ENCODE measurements around the gene NQO2.

NQO2 gene, protein sequence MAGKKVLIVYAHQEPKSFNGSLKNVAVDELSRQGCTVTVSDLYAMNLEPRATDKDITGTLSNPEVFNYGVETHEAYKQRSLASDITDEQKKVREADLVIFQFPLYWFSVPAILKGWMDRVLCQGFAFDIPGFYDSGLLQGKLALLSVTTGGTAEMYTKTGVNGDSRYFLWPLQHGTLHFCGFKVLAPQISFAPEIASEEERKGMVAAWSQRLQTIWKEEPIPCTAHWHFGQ

DNA sequence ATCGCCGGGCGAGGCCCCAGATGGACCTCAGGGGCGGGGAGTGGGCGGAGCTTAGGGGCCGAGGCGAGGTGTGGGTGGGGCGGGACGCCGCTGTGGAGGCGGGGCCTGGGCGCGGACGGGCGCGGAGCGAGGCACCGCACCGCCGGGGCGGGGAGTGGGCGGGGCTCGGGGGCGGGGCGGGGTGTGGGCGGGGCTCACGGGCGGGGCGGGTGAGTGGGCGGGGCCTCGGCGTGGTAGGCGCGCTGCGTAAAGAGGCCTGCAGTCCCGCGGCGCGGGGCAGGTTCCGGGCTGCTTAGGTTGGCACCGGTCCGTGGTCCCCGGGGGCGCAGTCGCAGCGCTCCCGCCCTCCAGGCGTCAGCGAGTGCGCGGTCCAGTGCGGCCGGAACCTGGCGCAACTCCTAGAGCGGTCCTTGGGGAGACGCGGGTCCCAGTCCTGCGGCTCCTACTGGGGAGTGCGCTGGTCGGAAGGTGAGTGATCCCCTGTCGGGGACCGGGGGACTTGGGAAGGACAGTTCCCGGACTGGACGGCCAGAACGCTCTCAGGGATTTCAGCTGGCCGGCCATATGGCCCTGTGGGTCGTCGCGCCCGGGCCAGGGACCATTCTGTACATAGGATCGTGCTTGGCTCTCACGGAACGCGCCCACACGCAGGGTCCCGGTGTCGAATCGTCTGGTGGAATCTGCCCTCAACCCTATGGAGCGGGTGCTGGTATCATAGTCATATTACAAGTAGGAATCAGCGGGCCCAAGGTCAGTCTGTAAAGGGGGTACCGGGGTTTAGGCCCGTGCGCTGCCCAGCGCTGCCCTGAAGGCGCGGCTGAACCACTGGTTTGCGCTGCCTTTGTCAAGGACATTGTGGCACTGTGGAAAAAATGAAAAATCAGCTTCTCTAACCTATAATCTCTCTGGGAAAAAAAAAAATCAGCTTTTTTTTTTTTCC, at the start of gene NQO2:
NQO2 (plus strand) TSS at position 277 of the 940 bp plus-strand sequence. CDS start 6,659 bp downstream, outside the sequence.
- FAIRE-seq: no peak
- peak; percentile 68 for DNase-seq (ENCODE audit: low spot score)

DNA sequence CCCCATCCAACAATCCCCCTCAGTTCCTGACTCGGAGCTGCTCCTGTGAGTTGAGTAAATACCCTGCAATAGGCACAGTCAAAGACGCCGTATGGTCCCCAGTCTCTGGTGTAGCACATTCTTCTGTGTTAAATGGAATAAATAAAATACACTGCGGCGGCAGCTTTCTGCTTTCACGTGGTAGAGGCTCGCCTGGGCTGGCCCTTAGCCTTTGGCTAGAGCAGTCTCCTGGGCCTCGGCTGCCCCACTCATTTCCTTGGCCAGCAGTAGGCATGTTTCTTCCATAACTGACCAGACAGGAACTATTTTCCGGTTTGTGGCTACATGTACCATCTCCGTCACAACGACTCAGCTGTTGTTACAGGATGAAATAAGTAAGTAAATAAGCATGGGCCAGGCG, 49.0 kb upstream of the NQO2 start:
- FAIRE-seq: no peak
- DNase-seq (ENCODE audit: low spot score): no peak

DNA sequence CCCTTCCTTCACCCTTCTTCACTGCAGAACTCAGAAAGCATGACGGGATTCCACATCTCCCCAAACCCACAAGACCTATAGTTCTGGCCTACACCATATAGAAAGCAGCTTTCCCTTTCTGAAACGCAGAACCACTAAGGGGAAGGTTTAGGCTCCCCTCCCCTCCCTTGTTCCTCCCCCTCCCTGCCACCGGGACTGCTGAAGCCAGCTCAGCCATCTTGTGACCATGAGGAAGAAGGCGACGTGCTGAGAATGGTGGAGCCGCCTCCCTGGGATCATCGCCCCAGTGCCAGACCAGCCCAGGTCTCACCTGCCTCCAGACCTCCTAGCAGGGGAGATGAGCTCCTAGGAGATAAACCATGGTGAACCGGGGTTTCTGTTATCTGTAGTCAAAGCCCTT, 48.0 kb upstream of the NQO2 start:
- no peak for DNase-seq (ENCODE audit: low spot score)
- no peak for FAIRE-seq

DNA sequence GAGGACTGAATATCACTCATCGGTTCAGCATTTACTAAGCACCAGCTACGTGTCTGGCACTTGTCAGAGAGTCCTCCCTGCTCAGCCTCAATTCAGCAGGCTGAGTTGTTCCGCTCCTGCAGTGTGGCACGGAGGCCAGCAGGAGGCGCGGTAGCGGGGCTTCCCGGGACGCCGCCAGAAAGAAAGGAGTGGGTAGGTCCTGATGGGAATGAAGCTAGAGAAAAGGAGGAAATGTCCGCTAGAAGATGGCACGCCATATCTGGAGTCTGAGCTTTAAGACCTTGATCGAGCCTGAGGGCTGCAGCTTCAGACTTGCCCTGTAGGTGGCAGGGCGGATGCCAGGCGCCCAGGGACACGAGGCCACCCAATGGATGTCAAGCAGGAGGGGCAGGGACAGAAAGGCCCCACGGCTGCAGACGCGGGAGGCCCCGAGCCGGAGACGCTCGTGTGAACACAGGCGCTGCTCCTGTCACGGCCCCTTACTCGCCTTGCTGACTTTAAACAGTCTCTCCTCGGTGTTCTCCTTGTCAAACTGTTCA, 47.1 kb upstream of the NQO2 start:
- FAIRE-seq (no peak), DNase-seq (ENCODE audit: low spot score) (peak; percentile 80)

DNA sequence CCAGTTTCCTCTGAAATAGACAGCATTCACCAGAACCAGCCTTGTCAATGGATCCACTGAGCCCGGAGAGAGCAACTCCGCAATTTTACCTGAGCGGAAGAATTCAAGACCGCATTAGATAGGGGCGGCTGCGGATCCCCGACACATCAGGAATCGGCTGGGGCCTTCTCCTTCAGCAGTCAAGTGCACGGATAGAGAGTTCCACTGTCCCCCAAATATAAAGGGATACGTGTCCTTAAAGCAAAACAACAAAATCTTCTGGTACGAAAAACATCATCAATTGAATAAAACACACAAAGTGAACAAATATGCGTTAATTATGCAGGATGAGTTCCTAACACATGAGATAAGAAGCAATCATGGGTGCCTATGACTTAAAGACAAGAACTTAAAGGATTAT, 46.6 kb upstream of the NQO2 start:
- FAIRE-seq (no peak), DNase-seq (ENCODE audit: low spot score) (no peak)

DNA sequence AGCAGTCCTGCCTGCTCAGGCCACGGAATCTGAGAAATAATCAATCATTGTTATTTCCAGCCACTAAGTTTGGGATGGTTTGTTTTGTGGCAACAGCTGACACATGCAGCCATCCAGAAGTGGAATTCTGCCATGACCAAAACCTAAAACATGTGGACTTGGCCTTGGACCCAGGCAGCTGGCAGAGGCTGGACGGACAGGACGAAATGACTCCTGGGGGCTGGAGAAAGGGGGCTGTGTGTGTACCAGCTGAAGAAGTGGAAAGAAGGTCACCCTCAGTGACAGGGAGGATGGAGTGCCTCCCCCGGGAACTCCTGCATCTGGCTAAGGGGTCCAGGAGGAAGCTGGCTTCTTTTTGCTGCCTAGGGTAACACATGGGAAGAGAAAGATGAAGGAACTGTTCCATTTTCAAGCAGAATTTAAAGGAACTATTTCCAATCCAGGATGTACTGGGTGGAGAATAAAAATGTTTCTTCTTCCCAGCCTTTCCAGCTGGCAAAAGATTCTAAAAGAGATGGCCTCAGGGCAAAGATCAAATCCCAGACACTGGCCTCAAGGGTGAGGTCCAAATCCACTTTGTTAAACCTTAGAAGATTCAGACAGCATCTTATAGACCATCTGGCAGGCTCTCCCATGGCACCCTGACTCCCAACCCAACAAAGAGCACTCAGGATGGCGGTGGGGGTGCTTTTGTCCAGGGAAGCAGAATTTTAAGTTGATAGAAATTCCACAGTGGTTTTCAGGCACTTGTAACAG, 42.6 kb upstream of the NQO2 start:
- DNase-seq (ENCODE audit: low spot score) (no peak), FAIRE-seq (no peak)

DNA sequence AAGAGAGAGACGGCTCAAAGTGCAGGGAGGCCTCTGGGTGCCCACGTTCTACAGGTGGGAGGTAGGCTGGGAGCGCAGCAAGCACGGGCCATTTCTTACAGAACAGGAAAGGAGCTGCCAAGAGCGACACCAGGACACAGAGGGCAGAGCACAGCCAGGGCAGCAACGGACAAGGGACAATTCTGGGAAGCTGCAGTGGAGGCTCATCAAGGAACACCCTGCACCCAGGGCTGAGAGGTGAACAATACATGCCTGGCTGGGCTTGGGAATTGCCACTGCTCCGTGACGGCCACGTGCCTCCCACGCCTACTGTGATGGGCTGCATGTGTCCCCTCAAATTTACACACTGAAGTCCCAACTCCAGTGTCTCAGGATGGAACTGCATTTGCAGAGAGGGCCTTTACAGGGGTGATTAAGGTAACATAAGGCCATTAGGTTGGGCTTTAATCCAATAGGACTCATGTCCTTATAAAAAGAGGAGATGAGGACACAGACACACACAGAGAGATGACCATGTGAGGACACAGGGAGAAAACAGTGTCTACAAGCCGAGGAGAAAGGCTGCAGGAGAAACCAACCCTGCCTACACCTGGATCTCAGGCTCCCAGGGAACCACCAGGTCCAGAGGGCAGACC, 41.9 kb upstream of the NQO2 start:
- no peak for FAIRE-seq
- no peak for DNase-seq (ENCODE audit: low spot score)

DNA sequence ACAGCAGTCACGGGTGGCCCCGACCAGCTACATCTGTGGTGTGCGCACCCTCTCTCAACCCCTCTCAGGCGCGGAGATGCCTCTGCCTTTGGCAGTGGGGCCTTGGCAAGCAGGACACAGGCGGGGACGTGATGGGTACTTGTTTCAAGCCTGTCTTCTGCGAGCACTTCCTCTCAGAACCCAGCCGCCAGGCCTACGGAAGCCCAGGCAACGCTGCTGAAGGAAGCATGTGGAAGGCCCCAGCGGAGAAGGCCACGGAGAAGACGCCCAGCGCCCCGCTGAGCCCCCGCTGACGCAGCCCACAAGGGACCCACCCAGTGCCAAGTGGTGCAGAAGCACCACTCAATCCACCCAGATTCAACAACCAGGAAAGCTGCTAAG, 41.4 kb upstream of the NQO2 start:
- no peak for FAIRE-seq
- no peak for DNase-seq (ENCODE audit: low spot score)

DNA sequence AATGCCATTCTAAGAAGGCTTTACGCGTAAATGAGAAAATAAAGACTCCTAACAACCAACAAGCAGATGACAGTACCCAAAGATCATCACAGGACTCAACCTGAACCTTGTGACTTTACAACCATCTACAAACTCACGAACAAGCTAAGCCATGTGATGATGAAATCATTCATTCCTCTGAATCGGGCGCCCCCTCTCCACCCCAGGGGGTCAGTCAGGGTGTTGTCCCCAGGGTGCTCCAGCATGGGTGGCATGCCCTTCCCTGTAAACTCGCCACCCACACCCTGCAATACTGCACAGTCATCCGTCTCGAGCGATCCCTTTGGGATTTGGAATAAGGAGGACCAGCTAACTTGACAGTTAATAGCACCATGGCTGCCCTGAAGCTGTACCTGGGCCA, 40.9 kb upstream of the NQO2 start:
- FAIRE-seq: no peak
- no peak for DNase-seq (ENCODE audit: low spot score)

DNA sequence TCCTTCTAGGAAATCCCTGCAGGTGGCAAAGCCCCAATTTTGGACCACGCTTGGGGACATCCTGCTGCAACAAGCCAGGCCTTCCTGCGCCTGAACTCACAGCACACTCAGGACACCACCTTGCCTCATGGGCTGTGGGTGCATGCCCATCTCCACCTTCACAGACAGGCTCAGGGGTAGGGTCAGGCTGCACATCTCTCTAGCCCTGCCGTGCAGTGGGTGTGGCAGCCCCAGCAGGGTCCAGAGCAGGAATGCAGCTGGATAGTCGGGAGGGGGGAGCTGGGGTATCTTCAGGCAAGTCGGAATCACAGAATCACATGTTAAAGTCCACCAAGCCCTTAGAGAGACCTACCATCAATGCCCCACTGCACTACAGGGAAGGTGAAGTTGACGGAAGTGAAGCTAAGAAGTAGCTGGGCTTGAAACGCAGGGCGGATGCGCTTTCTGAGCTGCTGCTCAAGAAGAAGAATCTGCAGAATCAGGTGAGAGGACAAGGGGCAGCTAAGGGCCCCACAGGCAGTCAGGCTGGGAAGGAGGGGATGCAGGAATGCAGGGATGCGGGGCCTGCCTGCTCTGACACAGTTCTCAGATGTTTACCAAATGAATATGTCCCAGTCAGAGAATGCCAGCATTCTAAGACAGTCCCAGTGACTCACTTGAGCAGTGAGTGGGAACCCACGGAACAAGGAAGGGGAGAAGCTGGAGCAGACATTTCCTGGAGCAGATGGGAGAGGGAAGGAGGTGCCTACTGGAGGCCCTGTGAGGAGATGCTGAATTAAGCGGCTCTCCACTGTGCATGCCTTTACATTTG, 39.6 kb upstream of the NQO2 start:
- FAIRE-seq (peak; percentile 57), DNase-seq (ENCODE audit: low spot score) (peak; percentile 71)

DNA sequence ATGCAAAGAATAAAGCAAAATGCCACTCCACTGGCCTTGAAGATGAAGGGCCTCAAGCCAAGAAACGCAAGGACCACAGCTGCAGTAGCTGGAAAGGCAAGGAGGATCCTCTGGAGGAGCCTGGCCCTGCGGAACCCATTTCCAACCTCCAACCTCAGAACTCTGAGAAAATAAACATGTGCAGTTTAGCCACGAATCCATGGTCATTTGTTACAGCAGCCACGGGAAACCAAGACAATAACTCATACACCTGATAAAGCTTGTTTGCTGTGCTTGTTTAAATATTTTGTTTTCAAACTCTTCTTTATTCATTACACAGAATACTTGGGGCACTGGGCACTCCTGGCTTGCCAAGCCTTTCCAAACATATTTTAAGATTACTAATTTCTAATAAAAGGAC, 38.8 kb upstream of the NQO2 start:
- FAIRE-seq (no peak), DNase-seq (ENCODE audit: low spot score) (no peak)

DNA sequence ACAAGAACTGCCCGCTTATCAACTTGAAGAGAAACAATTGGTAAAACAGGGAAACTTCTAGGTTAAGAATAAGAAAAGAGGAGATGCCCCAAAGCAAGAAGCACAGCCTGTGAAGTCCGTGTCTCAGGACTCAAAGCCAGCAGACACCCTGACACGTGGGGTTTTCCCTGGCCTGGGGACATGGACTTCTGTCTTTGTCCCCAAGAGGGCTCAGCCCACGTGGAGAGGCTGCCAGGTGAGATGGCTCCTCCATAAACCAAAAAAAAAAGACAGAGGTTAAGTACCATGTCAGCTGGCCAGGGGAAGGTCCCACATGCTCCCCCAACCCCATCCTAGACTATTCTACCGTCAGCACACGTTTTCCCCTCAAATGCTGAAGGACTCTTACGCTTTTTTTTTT, 38.2 kb upstream of the NQO2 start:
- FAIRE-seq: no peak
- DNase-seq (ENCODE audit: low spot score): no peak

DNA sequence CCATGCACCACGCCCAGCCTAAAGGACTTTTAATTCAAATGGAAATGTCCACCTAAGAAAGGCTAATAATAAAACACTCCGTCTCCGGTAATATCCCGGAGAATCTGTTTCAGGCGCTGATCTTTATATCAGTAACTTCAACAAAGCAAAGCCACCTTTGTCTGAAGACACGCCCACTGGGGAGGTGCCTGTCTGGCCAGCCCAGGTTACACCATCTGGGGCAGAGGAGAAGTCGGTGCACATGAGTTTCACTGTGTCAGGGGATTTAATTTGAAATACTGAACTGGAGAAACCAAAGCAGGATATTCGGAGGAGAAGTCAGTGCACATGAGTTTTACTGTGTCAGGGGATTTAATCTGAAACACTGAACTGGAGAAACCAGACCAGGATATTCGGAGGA, 37.7 kb upstream of the NQO2 start:
- FAIRE-seq (no peak), DNase-seq (ENCODE audit: low spot score) (no peak)

DNA sequence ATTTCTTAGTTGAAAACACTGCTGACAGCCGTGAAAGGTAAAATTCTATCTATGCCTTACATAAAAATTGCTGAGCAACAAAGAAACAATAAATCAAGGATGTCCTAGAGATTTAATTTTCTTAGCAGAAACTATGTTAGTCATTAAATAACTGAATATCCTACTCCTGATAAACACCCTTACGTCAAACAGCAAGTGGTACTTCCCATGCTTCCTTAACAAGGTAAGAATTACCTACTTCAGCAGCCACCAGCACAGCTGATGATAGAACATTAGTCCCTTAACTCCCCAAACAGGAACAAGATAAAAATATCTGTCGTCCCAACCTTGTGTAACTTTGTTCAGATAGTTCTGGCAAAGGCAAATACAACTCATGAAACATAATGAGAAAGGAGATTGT, 37.1 kb upstream of the NQO2 start:
- DNase-seq (ENCODE audit: low spot score) (no peak), FAIRE-seq (no peak)

DNA sequence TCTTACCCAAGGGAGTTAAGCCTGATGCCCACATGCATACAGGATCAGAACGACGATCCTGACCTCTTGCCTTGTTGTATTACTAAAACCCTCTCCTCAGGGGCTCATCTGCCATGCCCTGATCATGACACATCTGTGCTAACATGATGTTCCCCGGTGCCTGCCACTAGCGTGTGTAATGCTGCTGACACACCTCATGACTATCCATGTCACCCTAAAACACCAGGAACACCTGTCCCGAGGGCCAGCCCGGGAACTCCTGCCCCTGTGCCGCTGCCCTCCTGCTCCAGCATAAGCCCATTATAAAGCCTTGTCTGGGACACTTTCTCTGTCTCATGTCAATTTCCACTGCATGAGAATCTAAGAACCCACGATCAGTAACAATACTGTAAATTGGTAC, 35.9 kb upstream of the NQO2 start:
- DNase-seq (ENCODE audit: low spot score): no peak
- FAIRE-seq: no peak

DNA sequence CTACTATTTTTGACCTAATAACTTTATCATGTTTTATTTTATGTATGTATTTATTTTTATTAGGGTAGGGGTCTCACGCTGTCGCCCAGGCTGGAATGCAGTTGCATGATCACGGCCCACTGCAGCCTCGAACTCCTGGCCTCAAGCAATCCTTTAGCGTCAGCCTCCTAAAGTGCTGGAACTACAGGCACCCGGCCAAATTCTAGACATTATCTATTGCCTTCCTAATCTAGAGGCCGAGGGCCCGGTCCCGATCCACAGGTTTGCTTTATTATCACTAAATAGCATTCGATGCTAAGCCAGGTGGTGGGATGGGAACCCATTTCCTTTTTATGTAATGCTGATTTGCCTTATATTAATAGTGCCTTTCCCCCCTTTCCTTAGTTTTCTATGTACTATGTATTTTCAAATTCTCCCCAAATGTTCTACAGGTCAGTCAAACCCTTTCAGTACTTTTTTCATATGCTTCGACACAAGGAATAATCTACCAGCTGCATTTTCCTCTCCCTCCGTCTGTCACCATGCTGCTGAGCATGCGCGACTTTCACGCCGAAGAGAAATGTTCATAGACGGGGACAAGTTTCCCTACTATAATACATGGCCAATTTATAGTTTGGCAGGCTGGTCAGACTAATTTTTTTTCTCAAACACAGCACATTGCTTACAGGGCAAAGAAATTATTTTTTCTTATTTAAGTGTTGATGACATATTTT, 34.7 kb upstream of the NQO2 start:
- no peak for FAIRE-seq
- no peak for DNase-seq (ENCODE audit: low spot score)

DNA sequence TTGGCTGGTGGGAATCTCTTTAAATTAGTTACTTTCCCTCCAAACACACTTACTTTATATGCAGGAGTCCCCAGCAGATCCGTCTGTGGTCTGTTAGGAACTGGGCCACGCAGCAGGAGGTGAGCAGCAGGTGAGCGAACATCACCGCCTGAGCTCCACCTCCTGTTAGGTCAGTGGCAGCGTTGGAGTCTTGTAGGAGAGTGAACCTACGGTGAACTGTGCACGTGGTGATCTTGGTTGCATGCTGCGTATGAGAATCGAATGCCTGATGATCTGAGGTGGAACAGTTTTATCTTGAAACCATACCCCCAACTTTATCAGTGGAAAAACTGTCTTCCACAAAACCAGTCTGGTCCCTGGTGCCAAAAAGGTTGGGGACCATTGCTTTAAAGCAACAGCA, 33.3 kb upstream of the NQO2 start:
- no peak for FAIRE-seq

DNA sequence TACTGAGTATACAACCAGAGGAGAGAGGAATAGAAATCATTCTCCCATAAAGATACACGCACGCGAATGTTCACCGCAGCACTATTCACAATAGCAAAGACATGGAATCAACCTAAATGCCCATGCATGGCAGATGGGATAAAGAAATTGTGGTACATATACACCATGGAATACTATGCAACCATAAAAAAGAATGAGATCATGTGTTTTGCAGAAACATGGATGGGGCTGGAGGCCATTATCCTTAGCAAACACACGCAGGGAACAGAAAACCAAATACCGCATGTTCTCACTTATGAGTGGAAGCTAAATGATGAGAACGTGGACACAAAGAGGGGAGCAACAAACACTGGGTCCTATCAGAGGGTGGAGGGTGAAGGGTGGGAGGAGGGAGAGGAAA, 31.8 kb upstream of the NQO2 start:
- no peak for FAIRE-seq
- no peak for DNase-seq (ENCODE audit: low spot score)

More for the DNA sequence above, 33.3 kb upstream of the NQO2 start:
- no peak for DNase-seq (ENCODE audit: low spot score)

DNA sequence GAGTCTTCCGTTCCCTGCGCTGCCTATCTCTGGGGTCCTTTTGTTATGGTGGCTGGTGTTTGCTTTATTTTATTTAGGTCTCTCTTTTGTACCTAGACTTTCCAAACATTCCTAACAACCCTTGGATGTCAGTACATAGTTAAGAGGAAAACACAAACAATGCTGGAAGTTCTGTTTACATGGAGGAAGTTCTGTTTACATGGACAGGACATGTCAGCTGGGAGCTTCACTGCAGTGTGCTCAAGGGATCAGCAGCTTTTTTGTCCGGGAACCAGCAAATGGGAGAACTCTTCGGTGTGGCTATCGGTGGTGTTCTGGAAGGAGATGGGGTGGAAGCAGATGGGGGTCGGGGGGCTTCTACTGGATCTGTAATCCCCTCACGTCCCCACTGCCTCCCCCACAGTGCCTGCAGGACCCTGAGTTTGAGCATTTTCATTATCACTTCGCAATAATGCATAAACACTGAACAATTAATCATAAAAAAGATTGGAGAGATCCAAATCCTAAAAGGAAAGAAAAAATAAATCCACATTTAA, 31.0 kb upstream of the NQO2 start:
- no peak for FAIRE-seq

DNA sequence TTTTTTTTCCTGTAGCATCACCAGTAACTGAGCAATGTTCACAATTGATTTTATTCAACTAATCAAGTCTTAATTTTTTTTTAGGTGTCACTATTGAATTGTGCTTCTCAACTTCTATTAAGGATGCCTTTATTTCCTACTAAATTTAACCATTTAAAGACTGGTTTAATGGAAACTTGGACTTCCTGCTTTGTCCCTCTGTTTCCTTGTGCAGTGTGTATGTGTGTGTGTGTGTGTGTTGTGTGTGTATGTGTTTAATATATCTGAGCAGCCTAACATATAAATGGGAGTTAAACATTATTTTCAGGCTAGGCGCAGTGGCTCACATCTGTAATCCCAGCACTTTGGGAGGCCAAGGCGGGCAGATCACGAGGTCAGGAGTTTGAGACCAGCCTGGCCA, 30.1 kb upstream of the NQO2 start:
- no peak for DNase-seq (ENCODE audit: low spot score)
- no peak for FAIRE-seq

More for the DNA sequence above, 31.0 kb upstream of the NQO2 start:
- no peak for DNase-seq (ENCODE audit: low spot score)
